Measurements from ENCODE around the gene GAB3.
"Not testable (repeated sequence)": the region's sequence is repeated elsewhere in the genome, so short reads cannot be mapped to it uniquely, and the experiment has no call there.

The GAB3 gene

GRCh38 chrX:154648931-154649330 is 101.9 kb downstream of the GAB3 start:
- TF ChIP-seq GATA1 (IDR thresholded peaks at IDR 0.05; ENCODE audit: low read depth, low read length) (no peak), POLR2A (IDR thresholded peaks at IDR 0.05; ENCODE audit: low read length) (no peak)
- no peak for DNase-seq

- DNase-seq: not testable (repeated sequence)
Measured at GRCh38 chrX:154645745-154646378, 105.0 kb downstream of the GAB3 start.

GRCh38 chrX:154643708-154644107 is 107.2 kb downstream of the GAB3 start:
- DNase-seq: not testable (repeated sequence)

GRCh38 chrX:154641740-154642139 is 109.1 kb downstream of the GAB3 start:
- DNase-seq: not testable (repeated sequence)

- DNase-seq: not testable (repeated sequence)
Measured at GRCh38 chrX:154633661-154634060, 117.2 kb downstream of the GAB3 start.

GRCh38 chrX:154630949-154631348 is 119.9 kb downstream of the GAB3 start:
- DNase-seq: not testable (repeated sequence)

- not testable (repeated sequence) for DNase-seq
Measured at GRCh38 chrX:154628960-154629359, 121.9 kb downstream of the GAB3 start.
